K562 (cell line): ENCODE data around the gene CKLF.
A peak's percentile ranks its signal among the peaks of the same experiment; 100 is the strongest.

Experiments
- CTCF ChIP-seq, 3 experiments: IDR thresholded peaks in 2 of 3; conservative IDR thresholded peaks in 1 of 3; 2 replicates each; pipeline ENCODE4 v1.5.1; 2011 to 2012; ENCODE audit warnings: low read length in 3 of 3, mild to moderate bottlenecking in 3 of 3, control low read depth in 2 of 3, improper control_type of control experiment in 1 of 3, inconsistent platforms in 1 of 3, low read depth in 1 of 3, mixed read lengths in 1 of 3, moderate library complexity in 1 of 3; ENCODE audit not compliant: insufficient read depth in 2 of 3
- EZH2 ChIP-seq: IDR thresholded peaks from 2 replicates; pipeline ENCODE4 v1.6.1; 2012; ENCODE audit warnings: low read depth, mild to moderate bottlenecking, inconsistent platforms, low read length, borderline replicate concordance
- FOXK1 ChIP-seq: sonication (generic); formaldehyde crosslinking; IDR thresholded peaks from 2 replicates; pipeline ENCODE4 v1.8.0; 2022; ENCODE audit warnings: missing genetic modification reagents, mild to moderate bottlenecking, borderline replicate concordance
- HDGF ChIP-seq: fragments of 450-650 bp; IDR thresholded peaks from 2 replicates; pipeline ENCODE4 v1.6.1; 2016
- MAZ ChIP-seq, 2 experiments: fragments of 450-650 bp in 1 of 2; sonication (generic) in 1 of 2; formaldehyde crosslinking; IDR thresholded peaks in 1 of 2; conservative IDR thresholded peaks in 1 of 2; 2 replicates each; pipeline versions ENCODE4 v1.4.0 to v1.5.0; 2020; ENCODE audit warnings: mild to moderate bottlenecking in 1 of 2, missing genetic modification reagents in 1 of 2
- POLR2AphosphoS5 ChIP-seq: IDR thresholded peaks from 2 replicates; pipeline ENCODE4 v1.6.1; 2011; ENCODE audit warnings: mild to moderate bottlenecking, low read depth, low read length, moderate library complexity; ENCODE audit not compliant: control insufficient read depth, insufficient read depth
- ZNF561 ChIP-seq: fragments of 450-650 bp; formaldehyde crosslinking; conservative IDR thresholded peaks from 2 replicates; pipeline ENCODE4 v1.4.0; 2020; ENCODE audit warnings: mild to moderate bottlenecking, moderate library complexity

- TF ChIP-seq CTCF (IDR thresholded peaks at IDR 0.05 in 2 of 3, conservative IDR thresholded peaks at IDR 0.05 in 1 of 3; ENCODE audit: insufficient read depth in 2 of 3, low read depth in 1 of 3, low read length in 3 of 3): no peak
- no peak for TF ChIP-seq POLR2AphosphoS5
- TF ChIP-seq FOXK1 (CRISPR knock-in tag): 0 out of 2 replicates have a peak, but pooled peaks have one; percentile 8
- TF ChIP-seq ZNF561 (CRISPR knock-in tag): no peak
- TF ChIP-seq MAZ (CRISPR knock-in tag; conservative IDR thresholded peaks at IDR 0.05 in 1 of 2, IDR thresholded peaks at IDR 0.05 in 1 of 2): no peak
- TF ChIP-seq EZH2: no peak
- no peak for TF ChIP-seq HDGF
Observed at GRCh38 chr16:66551788-66552285, 539 bp upstream of the CKLF start.
